HFF-Myc (cell line): ENCODE measurements around the gene ETFBKMT.

ENCODE experiments used
- DNase-seq: peaks from one replicate; pipeline ENCODE4 v3.0.0-alpha.2; 2011; ENCODE audit warnings: low read depth; ENCODE audit errors: extremely low read depth
- H3K4me3 ChIP-seq: replicated peaks from 2 replicates; pipeline ENCODE4 v1.5.1; 2011; ENCODE audit warnings: low read depth, mild to moderate bottlenecking, control low read depth, low read length
- CTCF ChIP-seq: IDR thresholded peaks from 2 replicates; pipeline ENCODE4 v1.5.1; 2012; ENCODE audit warnings: mild to moderate bottlenecking, low read depth, low read length, control low read depth; ENCODE audit errors: missing control alignments

ETFBKMT gene

GRCh38 chr12:31627456-31628054 is 31.9 kb upstream of the ETFBKMT start:
- no peak for TF ChIP-seq CTCF
- no peak overlapping the region for H3K4me3 ChIP-seq
- DNase-seq = no peak

DNA sequence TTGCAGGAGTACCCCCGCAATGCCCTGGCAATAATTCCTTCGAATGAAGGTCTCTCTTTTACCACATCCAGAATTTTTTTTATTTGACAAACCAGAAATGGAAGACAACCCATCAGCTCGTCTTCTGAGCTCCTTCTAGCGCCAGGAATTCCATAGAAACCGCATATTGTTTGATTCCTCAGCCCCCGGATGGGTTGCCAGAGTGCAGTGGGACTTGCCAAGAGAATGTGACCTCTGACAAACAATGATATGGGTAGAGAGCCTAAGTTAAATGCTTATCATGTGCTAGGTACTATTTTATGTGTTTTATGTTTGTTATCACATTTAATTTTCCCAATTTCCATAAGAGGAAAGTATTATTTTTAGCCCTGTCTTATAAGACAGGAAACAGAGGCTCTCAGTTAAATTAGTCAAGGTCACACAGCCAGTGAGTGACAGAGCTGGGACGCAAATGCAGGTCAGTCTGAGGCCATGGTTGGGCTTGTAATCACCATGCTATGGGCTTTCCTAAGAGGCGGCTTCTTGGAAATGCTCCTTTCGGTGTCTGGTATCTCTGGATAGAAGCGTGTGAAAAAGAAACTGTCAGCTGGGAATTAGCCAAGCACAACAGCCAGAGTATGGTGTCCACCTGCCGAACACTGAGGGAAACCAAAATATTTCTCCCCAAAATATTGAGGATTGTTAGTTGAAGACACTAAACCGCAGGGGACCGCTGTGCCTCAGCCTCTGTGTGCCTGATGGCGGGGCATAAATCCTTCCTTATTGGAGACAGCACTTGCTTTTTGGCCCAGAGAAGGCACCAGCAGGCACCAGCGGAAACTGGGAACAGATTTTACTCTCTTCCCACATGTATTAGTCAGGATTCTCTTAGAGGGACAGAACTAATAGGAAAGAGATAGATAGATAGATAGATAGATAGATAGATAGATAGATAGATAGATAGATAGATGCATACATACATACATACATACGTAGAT is 29.4 kb upstream of the ETFBKMT start:
- H3K4me3 ChIP-seq = no peak overlapping the region
- DNase-seq = no peak
- TF ChIP-seq CTCF = no peak

- DNase-seq = no peak
- no peak overlapping the region for H3K4me3 ChIP-seq
These were observed 28.3 kb upstream of the ETFBKMT start for GRCh38 chr12:31631023-31631724.

GRCh38 chr12:31631809-31632208 is 27.7 kb upstream of the ETFBKMT start:
- no peak overlapping the region for H3K4me3 ChIP-seq
- no peak for DNase-seq
- TF ChIP-seq CTCF = no peak

More at GRCh38 chr12:31631023-31631724, 28.3 kb upstream of the ETFBKMT start:
- no peak for TF ChIP-seq CTCF

DNA sequence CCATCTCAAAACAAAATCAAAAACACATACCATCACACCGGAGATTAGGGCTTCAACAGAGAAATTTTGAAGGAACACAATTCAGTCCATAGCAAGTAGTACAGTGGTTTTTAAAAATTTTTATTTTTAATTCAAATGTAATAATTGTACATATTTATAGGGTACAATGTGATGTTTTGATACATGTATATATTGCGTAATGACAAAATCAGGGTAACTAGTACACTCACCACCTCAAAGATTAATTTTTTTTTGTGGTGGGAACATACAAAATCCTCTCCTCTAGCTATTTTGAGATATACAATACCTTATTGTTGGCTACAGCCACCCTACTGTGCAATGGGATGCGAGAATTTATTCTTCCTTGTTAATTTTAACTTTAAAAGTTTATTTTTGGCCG is 26.0 kb upstream of the ETFBKMT start:
- no peak overlapping the region for H3K4me3 ChIP-seq
- DNase-seq = no peak

More for the DNA sequence above, 26.0 kb upstream of the ETFBKMT start:
- no peak for TF ChIP-seq CTCF
